Stimulated activated CD4-positive, alpha-beta T cell treated with anti-CD3 and anti-CD28 coated beads, Interleukin-12 subunit alpha, Interleukin-12 subunit beta, amount 100 ng/mL, for 48 hours (primary cell): ENCODE measurements around the gene SOD3.

Source experiments
- DNase-seq, 3 donors: peaks; one replicate each; pipeline ENCODE4 v3.0.0-alpha.2; 2020; ENCODE audit warnings: low read depth in 2 of 3, low spot score in 1 of 3

SOD3 gene

GRCh38 chr4:24840826-24841543, 45.6 kb downstream of the SOD3 start:
- no peak for DNase-seq

DNA sequence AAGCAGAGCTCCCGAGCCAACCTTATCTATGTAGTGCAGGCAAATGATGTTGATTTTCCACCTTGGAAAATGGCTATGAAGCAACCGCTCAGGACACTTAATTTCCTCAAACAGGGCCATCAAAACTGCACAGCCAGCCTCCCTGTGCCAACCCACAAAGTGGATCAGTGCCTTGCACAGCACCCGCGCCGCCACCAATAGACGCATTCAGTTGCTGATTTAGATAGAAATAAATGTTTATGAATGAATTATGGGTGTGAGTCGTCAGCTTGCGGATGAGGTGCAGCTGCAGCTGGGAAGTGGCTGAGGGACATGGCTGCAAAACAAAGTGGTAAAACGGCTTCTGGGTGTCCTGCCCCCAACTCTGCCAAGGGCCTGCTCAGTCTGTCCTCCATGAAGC, 47.0 kb downstream of the SOD3 start:
- no peak for DNase-seq

DNA sequence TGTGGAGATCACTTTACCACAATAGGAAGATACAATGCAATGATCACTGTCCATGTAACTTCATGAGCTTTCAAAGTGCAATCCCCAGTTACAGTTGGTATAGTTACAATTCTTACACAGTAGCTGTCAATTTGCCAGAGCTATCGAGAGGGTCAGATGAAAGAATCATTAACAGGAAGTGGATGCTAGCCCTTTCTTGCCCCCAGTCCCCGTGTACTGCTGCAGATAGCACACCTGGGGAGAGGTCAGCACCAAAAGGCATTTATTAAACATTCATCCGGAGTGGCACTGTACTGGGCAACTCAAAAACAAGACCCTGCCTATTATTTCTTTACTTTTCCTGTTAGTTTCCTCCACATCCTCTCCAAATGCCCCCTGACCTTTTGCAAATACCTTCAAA, 47.7 kb downstream of the SOD3 start:
- DNase-seq = no peak

DNA sequence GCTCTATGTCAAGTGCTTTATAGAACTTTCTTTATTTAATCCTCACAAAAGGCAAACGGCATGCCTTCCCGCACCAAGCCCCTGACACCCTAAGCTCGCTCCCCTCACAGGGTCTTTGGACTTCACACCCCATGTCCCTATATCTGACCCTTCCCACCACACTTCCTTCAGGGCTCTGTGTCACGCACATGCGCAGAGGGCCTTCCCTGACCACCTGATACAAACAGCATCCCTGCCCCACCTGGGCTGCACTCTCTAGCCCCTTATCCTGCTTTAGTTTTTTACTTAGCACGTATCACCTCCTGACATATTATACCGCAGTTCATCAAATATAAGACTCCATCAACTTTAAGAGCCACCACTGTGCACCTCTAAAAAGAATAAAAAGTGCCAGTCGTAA, 49.8 kb downstream of the SOD3 start:
- DNase-seq = no peak

GRCh38 chr4:24845902-24846301, 50.5 kb downstream of the SOD3 start:
- no peak for DNase-seq

DNA sequence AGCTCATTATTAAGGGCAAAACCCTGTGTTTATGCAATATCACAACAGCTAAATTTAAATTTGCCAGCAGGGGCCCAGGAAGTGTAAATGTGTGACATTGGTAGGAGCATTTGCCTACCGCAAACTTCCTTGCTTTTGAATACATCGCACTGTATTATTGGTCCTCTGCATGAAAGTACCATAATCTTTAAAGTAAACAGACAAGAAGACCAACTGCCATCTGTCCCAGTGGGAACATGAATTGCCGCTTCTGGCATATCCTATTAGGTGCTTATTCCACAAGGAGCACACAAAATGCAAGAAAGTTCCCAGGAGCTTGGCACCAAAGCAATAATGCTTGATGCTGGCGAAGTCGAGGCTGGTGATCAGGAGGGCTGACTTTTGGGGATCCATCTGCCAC, 51.3 kb downstream of the SOD3 start:
- no peak for DNase-seq

DNA sequence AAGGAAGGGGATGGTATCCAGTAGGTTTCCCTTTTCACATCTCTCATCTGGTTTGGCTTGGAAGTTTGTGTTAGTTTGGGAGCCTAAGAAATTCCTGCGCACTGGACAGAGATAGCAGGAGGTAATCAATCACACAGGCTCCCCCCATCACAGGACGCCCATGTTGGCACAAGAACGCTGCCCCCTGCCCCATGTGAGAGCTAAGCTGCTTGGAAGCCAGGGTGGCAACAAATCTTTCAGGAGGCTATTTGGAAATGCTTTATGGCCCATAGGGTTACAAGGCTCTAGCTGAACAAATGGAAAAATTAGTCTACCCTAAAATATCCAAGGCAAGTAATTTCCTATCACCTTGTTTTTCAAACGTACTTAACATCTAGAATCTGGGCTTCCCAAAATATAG, 54.0 kb downstream of the SOD3 start:
- DNase-seq = no peak

DNA sequence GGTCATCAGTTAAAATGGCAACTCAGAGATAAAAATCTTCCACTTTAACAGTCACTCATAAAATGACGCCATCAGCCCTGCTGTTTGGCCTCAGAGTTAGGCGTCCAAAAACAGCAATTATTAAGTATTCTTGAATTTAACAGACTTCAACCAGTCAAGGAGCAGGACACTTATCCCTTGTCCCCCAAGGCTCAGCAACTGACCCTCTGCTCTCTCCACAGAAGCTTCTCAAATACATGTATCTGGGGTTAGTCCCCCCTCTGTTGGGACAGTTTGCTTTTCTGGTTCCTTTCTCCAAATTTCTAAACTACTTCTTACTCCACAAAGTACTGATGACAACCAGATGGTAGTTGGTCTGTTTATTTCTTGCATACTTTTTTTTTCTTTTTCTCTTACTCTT, 54.4 kb downstream of the SOD3 start:
- no peak for DNase-seq
